Raji (cell line): ENCODE data around the gene PTCH1.

ENCODE experiments used
- POLR2A ChIP-seq: IDR thresholded peaks from 2 replicates; pipeline ENCODE4 v1.6.1; 2011; ENCODE audit warnings: low read depth, low read length, control low read depth; ENCODE audit not compliant: insufficient read depth

The PTCH1 gene

DNA sequence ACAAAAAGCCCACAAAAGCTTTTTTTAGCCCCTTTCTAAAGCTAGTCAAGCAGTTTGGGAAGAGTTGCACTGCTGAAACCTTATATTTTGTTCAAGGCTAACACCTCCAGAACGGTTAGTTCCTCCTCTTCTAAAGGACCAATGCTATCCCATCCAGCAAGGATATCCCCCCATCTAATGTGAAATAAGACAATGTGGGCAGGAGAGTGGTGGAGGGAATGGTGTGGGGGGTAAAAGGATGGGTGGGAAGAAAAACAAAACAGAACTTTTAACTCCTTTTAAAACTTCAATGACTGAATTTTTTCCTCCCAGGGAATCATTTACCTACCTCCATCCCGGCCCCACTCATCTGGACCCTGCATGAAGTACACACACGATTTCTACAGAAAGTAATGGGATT lies 21.2 kb downstream of the PTCH1 start:
- TF ChIP-seq POLR2A = no peak

- peak; percentile 35; the same call in 1 of the 2 replicates for TF ChIP-seq POLR2A
Observed at GRCh38 chr9:95494416-95495371, 22.1 kb downstream of the PTCH1 start.

- no peak for TF ChIP-seq POLR2A
Observed at GRCh38 chr9:95494022-95494415, 22.8 kb downstream of the PTCH1 start.

GRCh38 chr9:95493402-95493801 lies 23.4 kb downstream of the PTCH1 start:
- no peak for TF ChIP-seq POLR2A

GRCh38 chr9:95491543-95492320 lies 25.0 kb downstream of the PTCH1 start:
- TF ChIP-seq POLR2A = no peak

DNA sequence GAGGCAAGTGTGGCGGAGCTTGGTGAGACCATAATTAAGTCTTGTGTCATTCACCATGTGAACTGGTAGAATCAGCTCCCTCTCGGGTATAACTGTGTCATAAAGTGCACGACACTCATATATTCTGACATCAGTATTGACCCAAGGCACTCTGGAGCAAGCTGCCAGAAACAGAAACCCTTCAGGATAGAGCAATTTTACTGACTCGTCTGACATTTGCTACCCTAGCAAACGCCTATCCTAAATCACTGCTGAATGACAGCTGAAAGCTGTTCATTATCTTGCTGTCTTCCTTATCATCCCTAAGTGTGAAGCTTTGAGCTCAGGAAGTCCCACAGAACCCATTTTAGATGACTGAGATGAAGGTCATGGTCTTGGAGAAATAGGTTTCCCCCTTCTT lies 27.8 kb downstream of the PTCH1 start:
- no peak for TF ChIP-seq POLR2A

GRCh38 chr9:95486318-95486717 lies 30.5 kb downstream of the PTCH1 start:
- TF ChIP-seq POLR2A = no peak

- no peak for TF ChIP-seq POLR2A
Observed at GRCh38 chr9:95484225-95484624, 32.5 kb downstream of the PTCH1 start.

DNA sequence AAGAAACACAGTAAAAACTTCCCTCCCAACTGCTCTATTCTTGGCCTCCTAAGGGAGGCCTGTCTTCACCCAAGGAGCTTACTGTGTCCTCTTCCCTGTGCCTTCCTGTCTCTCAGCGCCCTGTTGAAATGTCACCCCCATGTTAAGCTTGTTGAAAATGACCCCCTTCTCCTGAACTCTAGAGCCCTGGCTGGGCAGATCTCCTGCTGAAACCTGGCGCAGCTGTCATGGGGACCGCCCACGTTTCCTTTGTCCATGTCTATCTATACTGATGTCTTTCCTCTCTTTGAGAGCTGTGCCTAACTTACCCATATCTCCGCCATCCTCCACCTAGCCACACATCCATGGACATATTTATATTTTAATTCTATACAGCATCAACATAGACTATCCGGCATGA lies 33.3 kb downstream of the PTCH1 start:
- TF ChIP-seq POLR2A = no peak

DNA sequence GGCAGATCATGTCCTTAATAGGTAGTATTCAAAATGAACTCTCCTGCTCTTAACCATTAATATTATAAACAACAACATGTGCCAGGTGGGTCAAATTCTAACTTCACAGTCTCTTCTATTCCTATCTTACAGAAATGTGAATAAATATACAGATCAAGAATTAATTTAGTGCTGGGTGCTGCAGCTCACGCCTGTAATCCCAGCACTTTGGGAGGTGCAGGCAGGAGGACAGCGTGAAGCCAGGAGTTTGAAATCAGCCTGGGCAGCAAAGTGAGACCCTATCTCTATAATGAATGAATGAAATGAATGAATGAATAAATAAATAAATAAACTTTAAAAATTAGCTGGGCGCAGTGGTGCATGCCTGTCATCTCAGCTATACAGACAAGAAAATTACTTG lies 34.1 kb downstream of the PTCH1 start:
- TF ChIP-seq POLR2A = no peak

- TF ChIP-seq POLR2A = no peak
Observed at GRCh38 chr9:95481000-95481399, 35.8 kb downstream of the PTCH1 start.

- no peak for TF ChIP-seq POLR2A
Observed at GRCh38 chr9:95480346-95480745, 36.4 kb downstream of the PTCH1 start.

DNA sequence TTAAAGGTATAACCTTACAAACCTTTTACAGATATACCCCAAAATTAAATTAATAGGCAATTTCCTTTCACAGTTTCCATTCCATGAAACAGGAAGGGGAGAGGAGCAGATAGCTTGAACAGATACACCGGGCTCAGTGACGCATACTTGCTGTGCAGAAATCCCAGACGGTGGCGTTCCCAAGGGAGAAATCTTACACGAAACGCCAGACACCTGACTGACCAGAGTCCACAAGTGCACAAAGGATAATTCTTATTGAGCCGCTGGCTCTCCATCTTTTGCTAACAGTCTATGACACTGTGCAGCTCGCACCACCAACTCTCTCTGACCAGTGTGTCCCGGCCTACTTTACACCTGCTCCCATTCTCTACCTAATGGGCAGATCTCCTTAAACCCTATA lies 37.4 kb downstream of the PTCH1 start:
- TF ChIP-seq POLR2A = no peak

- no peak for TF ChIP-seq POLR2A
Observed at GRCh38 chr9:95478335-95478734, 38.4 kb downstream of the PTCH1 start.

GRCh38 chr9:95477885-95478284 lies 38.9 kb downstream of the PTCH1 start:
- TF ChIP-seq POLR2A = no peak

DNA sequence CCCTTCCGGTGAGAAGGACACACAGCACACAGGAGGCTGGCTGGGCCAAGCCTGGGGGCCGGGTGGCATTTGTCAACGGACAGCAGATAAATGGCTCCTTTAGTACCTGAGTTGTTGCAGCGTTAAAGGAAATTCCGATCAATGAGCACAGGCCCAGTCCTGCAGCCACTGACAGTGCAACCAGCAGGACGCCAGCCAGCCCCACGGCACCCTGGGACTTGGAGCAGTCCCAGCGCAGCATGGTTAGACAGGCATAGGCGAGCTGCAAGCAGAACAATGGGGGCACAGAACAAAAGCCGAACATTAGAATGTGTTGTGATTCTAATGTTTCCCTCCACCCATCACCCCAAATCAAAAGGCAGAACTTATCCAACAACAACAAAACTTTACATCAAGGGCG lies 39.3 kb downstream of the PTCH1 start:
- no peak for TF ChIP-seq POLR2A
